Activated T-cell treated with anti-CD3 and anti-CD28 coated beads, Interleukin-2, amount 50 U/mL, for 72 hours (primary cell): ENCODE data around the gene APOB. TPM values are rescaled to one million over a fixed set of nuclear protein-coding genes. Genes with fewer than 3 reads are reported as not detected.
A peak's percentile ranks its signal among the peaks of the same experiment; 100 is the strongest.

ENCODE experiments used
- ATAC-seq, 2 donors: fragments of 150-1000 bp; cut with Tn5 transposase; replicated peaks in 1 of 2; 2 replicates each; pipeline ENCODE4 v1.10.0; 2021; ENCODE audit warnings: moderate library complexity in 2 of 2, mild to moderate bottlenecking in 1 of 2
- DNase-seq, 2 donors: peaks; one replicate each; pipeline ENCODE4 v3.0.0; 2021 to 2022; ENCODE audit warnings: mixed read lengths in 1 of 2
- H3K27ac Mint-ChIP-seq: one replicate; pipeline ENCODE4 v1.8.0; 2022; ENCODE audit warnings: mild to moderate bottlenecking, moderate library complexity, mixed read lengths
- H3K27me3 Mint-ChIP-seq: one replicate; pipeline ENCODE4 v1.8.0; 2022; ENCODE audit warnings: low read depth, mixed read lengths
- H3K36me3 Mint-ChIP-seq, 2 donors: one replicate each; pipeline ENCODE4 v1.8.0; 2022; ENCODE audit warnings: mixed read lengths in 2 of 2, mild to moderate bottlenecking in 1 of 2; ENCODE audit not compliant: insufficient read depth in 2 of 2
- H3K4me1 Mint-ChIP-seq: one replicate; pipeline ENCODE4 v1.8.0; 2022; ENCODE audit warnings: low read depth, mixed read lengths
- H3K4me3 Mint-ChIP-seq, 2 donors: one replicate each; pipeline ENCODE4 v1.8.0; 2022; ENCODE audit warnings: mild to moderate bottlenecking in 2 of 2, mixed read lengths in 2 of 2, moderate library complexity in 2 of 2
- H3K9me3 Mint-ChIP-seq, 2 donors: one replicate each; pipeline ENCODE4 v1.8.0; 2022; ENCODE audit warnings: mixed read lengths in 2 of 2
- total RNA-seq, 2 donors: library from RNA; stranded (reverse); gene quantifications; one replicate each; pipeline ENCODE4 v1.2.3, GENCODE V29; 2022

APOB gene
- total RNA-seq, 2 donors from 2014 or later: not detected

GRCh38 chr2:20972110-20972509 lies 71.8 kb downstream of the APOB start:
- ATAC-seq (no peak), DNase-seq (no peak)
- Mint-ChIP-seq H3K36me3 (no peaks in the 10 kb centered on the region), H3K4me1 (no peaks in the 10 kb centered on the region), H3K27me3 (peaks cover 9% of the 10 kb centered on the region), H3K27ac (no peak overlapping the region), H3K9me3 (no peaks in the 10 kb centered on the region), H3K4me3 (no peak overlapping the region)

- no peaks in the 10 kb centered on the region for H3K4me1 Mint-ChIP-seq
- no peaks in the 10 kb centered on the region for H3K36me3 Mint-ChIP-seq
- no peak overlapping the region for H3K27ac Mint-ChIP-seq
- ATAC-seq: no peak
- DNase-seq: no peak
- H3K9me3 Mint-ChIP-seq: no peaks in the 10 kb centered on the region
- H3K4me3 Mint-ChIP-seq: no peak overlapping the region
- H3K27me3 Mint-ChIP-seq: peaks cover 7% of the 10 kb centered on the region
Measured at GRCh38 chr2:20970068-20970467, 73.8 kb downstream of the APOB start.

GRCh38 chr2:20966061-20966595 lies 77.7 kb downstream of the APOB start:
- Mint-ChIP-seq H3K4me1 (no peaks in the 10 kb centered on the region), H3K27me3 (peaks cover 14% of the 10 kb centered on the region), H3K27ac (no peak overlapping the region), H3K36me3 (no peaks in the 10 kb centered on the region), H3K9me3 (no peaks in the 10 kb centered on the region), H3K4me3 (no peak overlapping the region)
- DNase-seq (no peak), ATAC-seq (no peak)

- DNase-seq (no peak), ATAC-seq (no peak)
- Mint-ChIP-seq H3K4me3 (no peak overlapping the region), H3K4me1 (no peaks in the 10 kb centered on the region), H3K9me3 (no peaks in the 10 kb centered on the region), H3K27ac (no peak overlapping the region), H3K36me3 (no peaks in the 10 kb centered on the region), H3K27me3 (peaks cover 14% of the 10 kb centered on the region)
Measured at GRCh38 chr2:20965221-20965620, 78.7 kb downstream of the APOB start.

GRCh38 chr2:20963867-20964266 lies 80.0 kb downstream of the APOB start:
- no peak for ATAC-seq
- peaks cover 20% of the 10 kb centered on the region for H3K27me3 Mint-ChIP-seq

GRCh38 chr2:20962939-20963557 lies 80.8 kb downstream of the APOB start:
- Mint-ChIP-seq H3K4me3 (no peak overlapping the region), H3K4me1 (no peaks in the 10 kb centered on the region), H3K27ac (no peak overlapping the region), H3K27me3 (peaks cover 23% of the 10 kb centered on the region), H3K9me3 (no peaks in the 10 kb centered on the region), H3K36me3 (no peaks in the 10 kb centered on the region)
- DNase-seq (peak; percentile 62 to 73), ATAC-seq (peak; percentile 38 to 51)

More at GRCh38 chr2:20963867-20964266, 80.0 kb downstream of the APOB start:
- DNase-seq: no peak
- Mint-ChIP-seq H3K4me3 (no peak overlapping the region), H3K36me3 (no peaks in the 10 kb centered on the region), H3K27ac (no peak overlapping the region), H3K4me1 (no peaks in the 10 kb centered on the region), H3K9me3 (no peaks in the 10 kb centered on the region)

GRCh38 chr2:20961858-20962257 lies 82.0 kb downstream of the APOB start:
- no peaks in the 10 kb centered on the region for H3K36me3 Mint-ChIP-seq
- DNase-seq (no peak), ATAC-seq (no peak)
- H3K9me3 Mint-ChIP-seq: no peaks in the 10 kb centered on the region
- no peak overlapping the region for H3K27ac Mint-ChIP-seq
- H3K27me3 Mint-ChIP-seq: peaks cover 23% of the 10 kb centered on the region
- H3K4me1 Mint-ChIP-seq: no peaks in the 10 kb centered on the region
- no peak overlapping the region for H3K4me3 Mint-ChIP-seq

GRCh38 chr2:20960003-20960402 lies 83.9 kb downstream of the APOB start:
- no peak for DNase-seq
- no peaks in the 10 kb centered on the region for H3K36me3 Mint-ChIP-seq
- no peaks in the 10 kb centered on the region for H3K9me3 Mint-ChIP-seq
- peaks cover 16% of the 10 kb centered on the region for H3K27me3 Mint-ChIP-seq
- H3K4me3 Mint-ChIP-seq: no peak overlapping the region
- no peak overlapping the region for H3K27ac Mint-ChIP-seq
- no peak for ATAC-seq
- H3K4me1 Mint-ChIP-seq: no peaks in the 10 kb centered on the region

- H3K9me3 Mint-ChIP-seq: no peaks in the 10 kb centered on the region
- no peak overlapping the region for H3K27ac Mint-ChIP-seq
- H3K27me3 Mint-ChIP-seq: peaks cover 16% of the 10 kb centered on the region
- no peak overlapping the region for H3K4me3 Mint-ChIP-seq
- ATAC-seq (no peak), DNase-seq (no peak)
- no peaks in the 10 kb centered on the region for H3K4me1 Mint-ChIP-seq
- no peaks in the 10 kb centered on the region for H3K36me3 Mint-ChIP-seq
Measured at GRCh38 chr2:20959252-20959651, 84.6 kb downstream of the APOB start.

GRCh38 chr2:20957788-20958525 lies 85.9 kb downstream of the APOB start:
- Mint-ChIP-seq H3K9me3 (no peaks in the 10 kb centered on the region), H3K27ac (no peak overlapping the region), H3K36me3 (no peaks in the 10 kb centered on the region), H3K27me3 (peaks cover 16% of the 10 kb centered on the region), H3K4me1 (no peaks in the 10 kb centered on the region), H3K4me3 (no peak overlapping the region)
- DNase-seq (no peak), ATAC-seq (no peak)

GRCh38 chr2:20955277-20956026 lies 88.4 kb downstream of the APOB start:
- Mint-ChIP-seq H3K27ac (no peak overlapping the region), H3K4me1 (no peaks in the 10 kb centered on the region), H3K36me3 (no peaks in the 10 kb centered on the region), H3K4me3 (no peak overlapping the region), H3K9me3 (no peaks in the 10 kb centered on the region), H3K27me3 (peaks cover 9% of the 10 kb centered on the region)
- no peak for DNase-seq
- ATAC-seq: no peak

- ATAC-seq: no peak
- Mint-ChIP-seq H3K4me1 (no peaks in the 10 kb centered on the region), H3K9me3 (no peaks in the 10 kb centered on the region), H3K27me3 (no peaks in the 10 kb centered on the region), H3K4me3 (no peak overlapping the region), H3K36me3 (no peaks in the 10 kb centered on the region), H3K27ac (no peak overlapping the region)
- no peak for DNase-seq
Measured at GRCh38 chr2:20953146-20953824, 90.6 kb downstream of the APOB start.
